HCT116 (cell line): ENCODE measurements around the gene TTYH2. TPM values are rescaled to one million over a fixed set of nuclear protein-coding genes. Genes with fewer than 3 reads are reported as not detected.

ENCODE experiments used
- ATAC-seq: fragments of 200-7000 bp; cut with Tn5 transposase; 2 replicates; pipeline ENCODE4 v1.9.1; 2020; ENCODE audit warnings: mild to moderate bottlenecking, moderate library complexity
- BruUV-seq: library from RNA; stranded (reverse); fragments of 400-500 nt; replicated peaks from 2 replicates; lab custom pipeline; 2021; lab: Mats Ljungman, UMichigan
- CTCF ChIA-PET: fragments of 300-600 bp; sonication (Branson Sonifier 250); formaldehyde crosslinking; loops from one replicate; lab custom pipeline; 2021; ENCODE audit warnings: antibody characterized with exemption; lab: Charles Lee
- POLR2A ChIA-PET: fragments of 300-600, 350-600 bp; sonication (Branson Sonifier 250); formaldehyde crosslinking; loops from one replicate; lab custom pipeline; 2021; ENCODE audit warnings: antibody characterized with exemption; lab: Charles Lee
- RAD21 ChIA-PET, 2 experiments: fragments of 300-600 bp; sonication (Branson Sonifier 250); formaldehyde crosslinking; loops; one replicate each; lab custom pipeline; 2023; ENCODE audit warnings: low total read pairs in 2 of 2; ENCODE audit not compliant: uncharacterized antibody in 2 of 2, unreplicated experiment in 2 of 2, low non-redundant PET in 1 of 2; lab: Charles Lee
- DNase-seq: peaks from one replicate; pipeline ENCODE4 v3.0.0-alpha.2; 2010; ENCODE audit warnings: low read depth, low spot score
- H2AFZ ChIP-seq: fragments of 200-600 bp; shearing (Covaris generic), sonication (generic); 2 replicates; pipeline ENCODE4 v1.6.1; 2017; ENCODE audit warnings: low read depth, mixed run types, mixed read lengths, antibody characterized with exemption, low read length; ENCODE audit not compliant: poor library complexity, severe bottlenecking
- H3K27ac ChIP-seq: 2 replicates; pipeline ENCODE4 v1.5.1; 2012; ENCODE audit warnings: low read depth, low read length
- H3K27me3 ChIP-seq: fragments of 200-600 bp; sonication (generic); 2 replicates; pipeline ENCODE4 v1.6.1; 2016; ENCODE audit warnings: mixed run types, low read length, mixed read lengths; ENCODE audit not compliant: insufficient read depth
- H3K36me3 ChIP-seq, 2 experiments: fragments of 200-500 bp in 1 of 2; fragments of 200-600 bp in 1 of 2; sonication (Bioruptor generic) in 1 of 2; sonication (generic) in 1 of 2; 2 replicates each; pipeline versions ENCODE4 v1.5.1 to v1.6.1; 2014 to 2016; ENCODE audit warnings: low read length in 2 of 2, inconsistent platforms in 1 of 2, mixed read lengths in 1 of 2, mixed run types in 1 of 2; ENCODE audit not compliant: insufficient read depth in 2 of 2, control insufficient read depth in 1 of 2
- H3K4me1 ChIP-seq, 2 experiments: fragments of 200-600 bp in 1 of 2; sonication (generic) in 1 of 2; 2 replicates each; pipeline versions ENCODE4 v1.5.1 to v1.6.1; 2012 to 2017; ENCODE audit warnings: low read length in 2 of 2, inconsistent platforms in 1 of 2, mild to moderate bottlenecking in 1 of 2, mixed read lengths in 1 of 2, mixed run types in 1 of 2, moderate library complexity in 1 of 2; ENCODE audit not compliant: insufficient read depth in 2 of 2, control insufficient read depth in 1 of 2
- H3K4me2 ChIP-seq: fragments of 200-600 bp; sonication (generic); 2 replicates; pipeline ENCODE4 v1.6.1; 2017; ENCODE audit warnings: mixed run types, low read length, mixed read lengths
- H3K4me3 ChIP-seq, 2 experiments: fragments of 200-600 bp in 1 of 2; sonication (generic) in 1 of 2; replicated peaks in 1 of 2; 2 replicates each; pipeline ENCODE4 v1.5.1; 2011 to 2016; ENCODE audit warnings: low read length in 2 of 2, control low read depth in 1 of 2, low read depth in 1 of 2, mild to moderate bottlenecking in 1 of 2, mixed read lengths in 1 of 2, mixed run types in 1 of 2
- H3K79me2 ChIP-seq: fragments of 200-600 bp; sonication (generic); 2 replicates; pipeline ENCODE4 v1.6.1; 2017; ENCODE audit warnings: mild to moderate bottlenecking, mixed run types, low read length, moderate library complexity, mixed read lengths; ENCODE audit not compliant: insufficient read depth
- H3K9ac ChIP-seq: fragments of 200-600 bp; sonication (generic); 2 replicates; pipeline ENCODE4 v1.6.1; 2016; ENCODE audit warnings: low read length, mixed read lengths
- H3K9me2 ChIP-seq: fragments of 200-600 bp; sonication (generic), shearing (Covaris generic); 2 replicates; pipeline ENCODE4 v1.6.1; 2017; ENCODE audit warnings: mixed run types, mild to moderate bottlenecking, moderate library complexity; ENCODE audit not compliant: insufficient read depth
- H3K9me3 ChIP-seq, 2 experiments: fragments of 200-500 bp in 1 of 2; fragments of 200-600 bp in 1 of 2; sonication (Bioruptor generic) in 1 of 2; sonication (generic) in 1 of 2; 2 replicates each; pipeline ENCODE4 v1.6.1; 2014 to 2017; ENCODE audit warnings: low read length in 2 of 2, mixed read lengths in 2 of 2, inconsistent platforms in 1 of 2, low read depth in 1 of 2, mild to moderate bottlenecking in 1 of 2, mixed run types in 1 of 2, moderate library complexity in 1 of 2; ENCODE audit not compliant: control insufficient read depth in 1 of 2, insufficient read depth in 1 of 2
- H4K20me1 ChIP-seq: fragments of 200-600 bp; sonication (generic), shearing (Covaris generic); 2 replicates; pipeline ENCODE4 v1.6.1; 2017; ENCODE audit warnings: mixed run types, mild to moderate bottlenecking, moderate library complexity; ENCODE audit not compliant: insufficient read depth
- EGR1 ChIP-seq: IDR thresholded peaks from 2 replicates; pipeline ENCODE4 v1.6.1; 2012; ENCODE audit warnings: low read depth
- ELF1 ChIP-seq: IDR thresholded peaks from 2 replicates; pipeline ENCODE4 v1.6.1; 2012; ENCODE audit warnings: low read depth, borderline replicate concordance
- FOSL1 ChIP-seq: IDR thresholded peaks from 2 replicates; pipeline ENCODE4 v1.6.1; 2012; ENCODE audit warnings: low read depth
- JUND ChIP-seq: IDR thresholded peaks from 2 replicates; pipeline ENCODE4 v1.6.1; 2012
- POLR2A ChIP-seq: IDR thresholded peaks from 2 replicates; pipeline ENCODE4 v1.7.0; 2011; ENCODE audit warnings: borderline replicate concordance; ENCODE audit not compliant: insufficient read depth, insufficient read length; ENCODE audit errors: extremely low read depth
- POLR2AphosphoS5 ChIP-seq: IDR thresholded peaks from 2 replicates; pipeline ENCODE4 v1.6.1; 2011; ENCODE audit warnings: mild to moderate bottlenecking, low read depth, low read length, moderate library complexity
- SIN3A ChIP-seq: IDR thresholded peaks from 2 replicates; pipeline ENCODE4 v1.6.1; 2012; ENCODE audit warnings: low read depth
- SP1 ChIP-seq: IDR thresholded peaks from 2 replicates; pipeline ENCODE4 v1.6.1; 2012; ENCODE audit warnings: low read depth
- SRF ChIP-seq: IDR thresholded peaks from 2 replicates; pipeline ENCODE4 v1.6.1; 2012; ENCODE audit warnings: low read depth
- TCF7L2 ChIP-seq: IDR thresholded peaks from 2 replicates; pipeline ENCODE4 v1.7.0; 2011; ENCODE audit warnings: borderline replicate concordance, inconsistent platforms; ENCODE audit not compliant: insufficient read depth, insufficient read length; ENCODE audit errors: extremely low read depth
- ZFX ChIP-seq: fragments of 450-650 bp; IDR thresholded peaks from 2 replicates; pipeline ENCODE4 v1.6.1; 2017
- ZNF274 ChIP-seq: fragments of 200-500 bp; sonication (Bioruptor generic); IDR thresholded peaks from 2 replicates; pipeline ENCODE4 v1.6.1; 2014; ENCODE audit warnings: mild to moderate bottlenecking, low read depth, low read length, inconsistent platforms
- intact Hi-C: fragments of 100-400 bp; cut with micrococcal nuclease; formaldehyde crosslinking; loops from 2 replicates; pipeline ENCODE4 v1.10.0; 2022
- total RNA-seq: library from RNA; stranded (reverse); gene quantifications from one replicate; pipeline ENCODE4 v1.2.1, GENCODE V29; 2021; ENCODE audit not compliant: unreplicated experiment
- TF ChIP-seq, protein P1 (sequence below): IDR thresholded peaks from 2 replicates; pipeline ENCODE4 v1.6.1; 2012; ENCODE audit warnings: low read depth
- TF ChIP-seq, protein P2 (sequence below): IDR thresholded peaks from 2 replicates; pipeline ENCODE4 v1.6.1; 2012
- TF ChIP-seq, protein P3 (sequence below): IDR thresholded peaks from 2 replicates; pipeline ENCODE4 v1.6.1; 2012

Gene TTYH2
- total RNA-seq, 1 experiment from 2014 or later: 10.8 TPM

DNA sequence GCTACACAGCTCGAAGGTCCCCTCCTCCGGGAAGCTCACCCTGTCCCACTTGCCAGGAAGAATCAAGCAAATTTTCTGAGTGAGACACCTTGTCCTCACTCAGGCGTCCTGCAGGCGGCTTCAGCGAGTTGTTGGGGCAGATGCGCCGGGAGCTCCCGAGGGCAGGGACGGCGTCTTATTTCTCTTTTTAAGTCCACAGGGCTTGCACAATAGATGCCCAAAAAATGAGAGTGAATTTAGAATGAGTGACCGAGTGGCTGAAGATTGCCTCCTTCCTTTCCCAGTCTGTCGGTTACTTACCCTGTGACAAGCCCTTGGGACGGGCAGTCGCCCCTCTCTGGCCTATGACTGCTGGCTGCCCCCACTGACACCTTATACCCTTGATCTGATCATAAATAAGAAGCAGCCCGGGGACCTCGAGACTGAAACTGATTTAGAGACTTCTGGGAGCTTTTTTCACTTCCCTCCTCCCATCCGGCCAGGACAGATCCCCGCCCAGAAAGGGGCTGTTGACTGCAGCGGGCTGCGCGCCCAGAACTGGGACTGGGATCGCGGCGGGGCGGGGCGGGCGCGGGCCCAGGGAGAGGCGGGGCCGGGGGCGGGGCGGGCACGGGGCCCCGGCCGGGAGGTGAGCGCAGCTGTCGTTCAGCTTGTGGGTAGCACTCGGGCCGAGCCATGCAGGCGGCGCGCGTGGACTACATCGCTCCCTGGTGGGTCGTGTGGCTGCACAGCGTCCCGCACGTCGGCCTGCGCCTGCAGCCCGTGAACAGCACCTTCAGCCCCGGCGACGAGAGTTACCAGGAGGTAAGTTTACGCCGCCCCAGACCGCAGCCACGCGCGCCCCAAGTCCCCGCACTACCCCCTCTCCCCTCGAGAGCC is at the start of gene TTYH2 (continued):
- TF ChIP-seq, protein P1, sequence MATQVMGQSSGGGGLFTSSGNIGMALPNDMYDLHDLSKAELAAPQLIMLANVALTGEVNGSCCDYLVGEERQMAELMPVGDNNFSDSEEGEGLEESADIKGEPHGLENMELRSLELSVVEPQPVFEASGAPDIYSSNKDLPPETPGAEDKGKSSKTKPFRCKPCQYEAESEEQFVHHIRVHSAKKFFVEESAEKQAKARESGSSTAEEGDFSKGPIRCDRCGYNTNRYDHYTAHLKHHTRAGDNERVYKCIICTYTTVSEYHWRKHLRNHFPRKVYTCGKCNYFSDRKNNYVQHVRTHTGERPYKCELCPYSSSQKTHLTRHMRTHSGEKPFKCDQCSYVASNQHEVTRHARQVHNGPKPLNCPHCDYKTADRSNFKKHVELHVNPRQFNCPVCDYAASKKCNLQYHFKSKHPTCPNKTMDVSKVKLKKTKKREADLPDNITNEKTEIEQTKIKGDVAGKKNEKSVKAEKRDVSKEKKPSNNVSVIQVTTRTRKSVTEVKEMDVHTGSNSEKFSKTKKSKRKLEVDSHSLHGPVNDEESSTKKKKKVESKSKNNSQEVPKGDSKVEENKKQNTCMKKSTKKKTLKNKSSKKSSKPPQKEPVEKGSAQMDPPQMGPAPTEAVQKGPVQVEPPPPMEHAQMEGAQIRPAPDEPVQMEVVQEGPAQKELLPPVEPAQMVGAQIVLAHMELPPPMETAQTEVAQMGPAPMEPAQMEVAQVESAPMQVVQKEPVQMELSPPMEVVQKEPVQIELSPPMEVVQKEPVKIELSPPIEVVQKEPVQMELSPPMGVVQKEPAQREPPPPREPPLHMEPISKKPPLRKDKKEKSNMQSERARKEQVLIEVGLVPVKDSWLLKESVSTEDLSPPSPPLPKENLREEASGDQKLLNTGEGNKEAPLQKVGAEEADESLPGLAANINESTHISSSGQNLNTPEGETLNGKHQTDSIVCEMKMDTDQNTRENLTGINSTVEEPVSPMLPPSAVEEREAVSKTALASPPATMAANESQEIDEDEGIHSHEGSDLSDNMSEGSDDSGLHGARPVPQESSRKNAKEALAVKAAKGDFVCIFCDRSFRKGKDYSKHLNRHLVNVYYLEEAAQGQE: no peak
- TF ChIP-seq, protein P2, sequence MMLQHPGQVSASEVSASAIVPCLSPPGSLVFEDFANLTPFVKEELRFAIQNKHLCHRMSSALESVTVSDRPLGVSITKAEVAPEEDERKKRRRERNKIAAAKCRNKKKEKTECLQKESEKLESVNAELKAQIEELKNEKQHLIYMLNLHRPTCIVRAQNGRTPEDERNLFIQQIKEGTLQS: no peak
- TF ChIP-seq ELF1: no peak
- TF ChIP-seq SIN3A: no peak; the same call in none of the 2 replicates
- TF ChIP-seq ZFX: 0 out of 2 replicates have a peak, but pooled peaks have one; percentile 18
- no peak; the same call in 1 of the 2 replicates for TF ChIP-seq SRF
- TF ChIP-seq TCF7L2: no peak

DNA sequence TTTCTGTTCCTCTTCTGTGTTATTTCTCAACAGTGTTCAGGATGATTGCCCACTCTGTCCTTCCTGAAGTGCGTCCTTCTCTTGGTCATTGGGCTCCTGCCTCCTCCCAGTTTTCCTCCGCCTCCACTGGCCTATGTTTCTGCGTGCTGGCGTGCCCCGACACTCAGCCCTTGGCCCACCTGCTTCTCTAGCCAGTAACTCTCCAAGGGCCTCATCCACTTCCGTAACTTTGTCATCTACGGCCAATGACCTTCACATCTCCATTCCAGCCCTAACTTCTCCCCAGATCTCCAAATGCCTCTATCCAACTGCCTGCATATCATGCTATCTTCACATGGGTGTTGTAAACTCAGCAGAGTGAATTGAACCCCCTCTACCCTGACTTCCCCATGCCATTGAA is 49.5 kb upstream of the TTYH2 start:
- ATAC-seq (no peak), DNase-seq (no peak)
- H3K79me2 ChIP-seq: no peaks in the 10 kb centered on the region
- POLR2A ChIA-PET: no interaction called here
- H2AFZ ChIP-seq: no peak overlapping the region
- no peak overlapping the region for H3K4me3 ChIP-seq
- H3K27me3 ChIP-seq: peaks cover 37% of the 10 kb centered on the region
- H3K36me3 ChIP-seq: no peaks in the 10 kb centered on the region
- TF ChIP-seq POLR2A: no peak
- TF ChIP-seq ELF1: no peak
- TF ChIP-seq, protein P2: no peak
- TF ChIP-seq, protein P3, sequence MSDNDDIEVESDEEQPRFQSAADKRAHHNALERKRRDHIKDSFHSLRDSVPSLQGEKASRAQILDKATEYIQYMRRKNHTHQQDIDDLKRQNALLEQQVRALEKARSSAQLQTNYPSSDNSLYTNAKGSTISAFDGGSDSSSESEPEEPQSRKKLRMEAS: no peak
- TF ChIP-seq SP1: no peak
- TF ChIP-seq ZNF274: no peak
- TF ChIP-seq JUND: no peak
- no peak for TF ChIP-seq POLR2AphosphoS5
- TF ChIP-seq EGR1: no peak
- TF ChIP-seq, protein P1: no peak
- no peak for TF ChIP-seq ZFX
- TF ChIP-seq FOSL1: no peak
- RAD21 ChIA-PET: no interaction called here
- H3K27ac ChIP-seq: no peak overlapping the region
- intact Hi-C loops: no loop called here
- no peak overlapping the region for H3K4me2 ChIP-seq
- no peaks in the 10 kb centered on the region for H3K9me3 ChIP-seq
- H4K20me1 ChIP-seq: no peaks in the 10 kb centered on the region
- BruUV-seq: no TSS peak
- CTCF ChIA-PET: interaction anchor here (1.1 kb wide), 1 partner anchor 36 kb away, joined by 3 read pairs; no protein-coding TSS in a partner anchor
- no peaks in the 10 kb centered on the region for H3K9me2 ChIP-seq
- no peak overlapping the region for H3K9ac ChIP-seq
- H3K4me1 ChIP-seq: no peaks in the 10 kb centered on the region
